ENCODE data around the gene DKKL1. TPM values are rescaled to one million over a fixed set of nuclear protein-coding genes. Genes with fewer than 3 reads are reported as not detected.

The DKKL1 gene
- total RNA-seq, 4 donors from 2014 or later: not detected

DNA sequence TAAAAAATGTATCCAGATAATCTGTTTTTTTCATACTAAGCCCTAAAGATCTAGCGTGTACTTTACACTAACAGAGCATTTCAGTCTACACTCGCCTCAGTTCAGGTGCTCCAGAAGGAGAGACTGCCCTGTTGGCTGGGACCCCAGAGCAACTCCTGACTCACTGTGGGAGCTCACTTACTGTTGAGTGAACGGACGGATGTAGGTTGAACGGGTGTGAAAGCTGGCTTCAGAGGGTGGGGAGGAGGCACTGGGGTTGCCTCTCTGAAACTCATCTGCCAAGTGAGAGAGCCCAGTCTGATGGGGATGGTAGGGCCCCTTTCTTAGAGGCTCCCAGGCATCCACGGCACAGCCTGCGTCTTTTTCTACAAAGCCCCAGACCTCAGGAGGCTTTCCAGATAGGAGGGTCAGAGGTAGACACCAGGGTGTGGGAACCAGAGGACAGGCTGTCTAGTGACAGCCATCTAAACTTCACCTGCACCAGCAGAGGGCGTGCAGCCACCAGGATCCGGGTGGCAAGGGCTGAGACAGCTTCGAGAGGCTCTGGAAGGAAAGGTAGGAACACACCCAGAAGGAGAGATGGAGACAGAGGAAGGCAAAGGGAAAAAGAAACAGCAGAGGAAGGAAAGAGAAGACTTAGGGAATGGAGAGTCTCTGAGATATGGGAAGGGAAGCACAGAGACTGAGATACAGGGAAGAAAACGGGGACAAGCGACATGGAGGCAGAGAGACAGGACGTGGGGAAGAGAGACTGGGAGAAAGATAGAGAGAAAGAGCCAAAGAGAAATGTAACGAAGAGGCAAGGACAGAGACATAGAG, 28.1 kb downstream of the DKKL1 start:
- H3K4me3 ChIP-seq: no peak overlapping the region
- H3K4me1 ChIP-seq: no peaks in the 10 kb centered on the region
- 20 to 23% methylated on average over 13 to 14 of the region's 14 CpGs for WGBS, 2 donors
- no peak overlapping the region for H3K27ac ChIP-seq
- TF ChIP-seq POLR2A (IDR thresholded peaks at IDR 0.05): no peak
- TF ChIP-seq, protein P1, sequence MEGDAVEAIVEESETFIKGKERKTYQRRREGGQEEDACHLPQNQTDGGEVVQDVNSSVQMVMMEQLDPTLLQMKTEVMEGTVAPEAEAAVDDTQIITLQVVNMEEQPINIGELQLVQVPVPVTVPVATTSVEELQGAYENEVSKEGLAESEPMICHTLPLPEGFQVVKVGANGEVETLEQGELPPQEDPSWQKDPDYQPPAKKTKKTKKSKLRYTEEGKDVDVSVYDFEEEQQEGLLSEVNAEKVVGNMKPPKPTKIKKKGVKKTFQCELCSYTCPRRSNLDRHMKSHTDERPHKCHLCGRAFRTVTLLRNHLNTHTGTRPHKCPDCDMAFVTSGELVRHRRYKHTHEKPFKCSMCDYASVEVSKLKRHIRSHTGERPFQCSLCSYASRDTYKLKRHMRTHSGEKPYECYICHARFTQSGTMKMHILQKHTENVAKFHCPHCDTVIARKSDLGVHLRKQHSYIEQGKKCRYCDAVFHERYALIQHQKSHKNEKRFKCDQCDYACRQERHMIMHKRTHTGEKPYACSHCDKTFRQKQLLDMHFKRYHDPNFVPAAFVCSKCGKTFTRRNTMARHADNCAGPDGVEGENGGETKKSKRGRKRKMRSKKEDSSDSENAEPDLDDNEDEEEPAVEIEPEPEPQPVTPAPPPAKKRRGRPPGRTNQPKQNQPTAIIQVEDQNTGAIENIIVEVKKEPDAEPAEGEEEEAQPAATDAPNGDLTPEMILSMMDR (IDR thresholded peaks at IDR 0.05): peak; percentile 63 to 91 (median 75)
- DNase-seq (ENCODE audit: low spot score in 2 of 2): peak; percentile 59 to 65
- H3K9me3 ChIP-seq: no peaks in the 10 kb centered on the region
- H3K36me3 ChIP-seq: no peaks in the 10 kb centered on the region
- H3K27me3 ChIP-seq: peaks cover 0 to 39% of the 10 kb centered on the region in 2 donors

DNA sequence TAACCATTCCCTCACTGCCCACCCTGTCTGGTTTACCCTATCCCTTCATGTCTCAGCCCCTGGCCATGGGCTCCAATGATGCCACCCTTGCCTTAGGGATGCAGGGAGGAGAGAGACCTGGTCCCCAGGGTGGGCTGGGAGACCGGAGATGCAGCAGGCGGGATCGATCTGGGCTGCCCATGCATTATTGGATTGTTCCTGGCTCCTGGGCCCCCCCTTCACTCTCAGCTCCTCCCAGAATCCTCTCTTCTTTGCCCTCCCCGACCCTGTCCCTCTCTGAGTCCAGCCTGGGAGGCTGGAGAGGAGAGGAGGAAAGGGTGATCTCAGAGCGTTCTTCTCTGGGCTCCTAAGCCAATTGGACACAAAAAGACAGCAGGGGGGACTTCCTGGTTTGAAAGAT, 30.2 kb downstream of the DKKL1 start:
- Histone ChIP-seq H3K4me1 (no peaks in the 10 kb centered on the region), H3K27ac (no peak overlapping the region), H3K36me3 (no peaks in the 10 kb centered on the region), H3K9me3 (no peaks in the 10 kb centered on the region), H3K4me3 (no peak overlapping the region), H3K27me3 (peaks cover 0 to 28% of the 10 kb centered on the region in 2 donors)
- no peak for DNase-seq (ENCODE audit: low spot score in 2 of 2)
- TF ChIP-seq POLR2A (IDR thresholded peaks at IDR 0.05) (no peak), EP300 (IDR thresholded peaks at IDR 0.05) (no peak)
- TF ChIP-seq, protein P1 (IDR thresholded peaks at IDR 0.05): no peak
- WGBS, 2 donors: 41 to 50% methylated on average over 4 to 5 of the region's 5 CpGs

DNA sequence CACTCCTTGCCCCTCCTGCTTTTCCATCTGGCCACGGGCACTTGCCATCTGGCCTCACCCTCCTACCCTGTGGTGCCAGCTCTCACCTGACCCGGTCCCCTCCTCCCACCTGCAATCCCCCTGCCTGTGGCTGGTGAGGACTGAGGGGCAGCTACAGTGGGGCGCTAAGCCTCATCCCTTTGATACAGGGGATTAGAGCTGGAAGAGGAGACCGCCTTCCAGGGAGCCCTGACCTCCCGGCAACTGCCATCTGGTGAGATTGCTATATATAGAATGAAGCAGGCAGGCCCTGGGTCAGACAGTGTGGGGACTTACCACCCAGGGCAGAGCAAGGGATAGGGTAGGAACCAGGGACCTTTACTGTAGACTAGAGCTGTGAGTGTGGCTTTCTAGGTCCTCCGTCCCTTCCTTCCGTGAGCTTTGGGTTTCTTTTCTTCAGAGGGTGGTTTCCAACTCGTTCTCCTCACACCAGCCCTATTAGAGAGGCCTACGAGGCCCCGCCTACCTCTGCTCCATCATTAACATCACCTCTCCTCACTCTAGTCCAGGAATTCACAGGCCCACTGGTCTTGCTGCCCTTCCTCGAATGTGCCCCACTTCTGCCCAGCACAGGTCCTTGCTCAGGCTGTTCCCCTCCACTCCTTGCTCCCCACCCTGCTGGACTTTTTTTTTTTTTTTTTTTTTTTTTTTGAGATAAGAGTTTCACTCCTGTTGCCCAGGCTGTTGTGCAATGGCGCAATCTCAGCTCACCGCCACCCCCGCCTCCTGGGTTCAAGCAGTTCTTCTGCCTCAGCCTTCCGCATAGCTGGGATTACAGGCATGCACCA, 32.1 kb downstream of the DKKL1 start:
- no peaks in the 10 kb centered on the region for H3K9me3 ChIP-seq
- H3K27ac ChIP-seq: no peak overlapping the region
- no peak for TF ChIP-seq POLR2A (IDR thresholded peaks at IDR 0.05)
- no peak for TF ChIP-seq EP300 (IDR thresholded peaks at IDR 0.05)
- TF ChIP-seq, protein P1 (IDR thresholded peaks at IDR 0.05): no peak
- no peak overlapping the region for H3K4me3 ChIP-seq
- DNase-seq (ENCODE audit: low spot score in 2 of 2): no peak
- WGBS, 2 donors: 71 to 86% methylated on average over 15 of the region's 15 CpGs
- peaks cover 0 to 11% of the 10 kb centered on the region in 2 donors for H3K27me3 ChIP-seq
- no peaks in the 10 kb centered on the region for H3K4me1 ChIP-seq
- no peaks in the 10 kb centered on the region for H3K36me3 ChIP-seq

DNA sequence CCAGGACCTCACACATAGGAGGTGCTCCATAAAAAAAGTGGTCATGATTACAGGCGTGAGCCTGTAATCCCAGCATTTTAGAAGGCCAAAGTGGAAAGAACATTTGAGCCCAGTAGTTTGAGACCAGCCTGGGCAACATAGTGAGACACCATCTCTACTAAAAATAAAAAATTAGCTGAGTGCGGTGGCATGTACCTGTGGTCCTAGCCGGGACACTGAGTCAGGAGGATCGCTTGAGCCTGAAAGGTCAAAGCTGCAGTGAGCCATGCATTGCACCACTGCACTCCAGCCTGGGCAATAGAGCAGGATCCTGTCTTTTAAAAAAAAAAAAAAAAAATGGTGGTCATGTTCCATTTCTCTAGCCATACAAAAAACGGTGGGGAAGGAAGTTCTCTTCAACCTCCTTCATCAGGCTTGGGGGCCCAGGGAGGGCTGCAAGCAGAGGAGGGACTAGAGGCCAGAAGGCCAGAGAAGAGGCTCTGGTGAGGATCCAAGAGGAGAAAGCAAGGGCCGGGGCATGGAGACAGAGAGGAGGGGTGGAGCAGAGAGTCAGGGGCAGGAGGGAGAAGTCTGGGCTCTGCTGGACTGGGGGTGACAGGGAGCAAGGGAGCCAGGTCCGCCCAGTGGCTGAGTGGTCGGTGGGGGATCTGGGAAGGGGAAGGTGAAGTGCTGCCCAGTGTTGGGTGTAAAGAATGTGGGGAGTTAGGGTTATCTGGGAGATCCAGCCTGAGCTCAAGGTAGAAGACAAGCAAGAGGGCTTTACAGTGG, 33.2 kb downstream of the DKKL1 start:
- no peak for DNase-seq (ENCODE audit: low spot score in 2 of 2)
- WGBS, 2 donors: 73 to 76% methylated on average over 8 of the region's 8 CpGs
- H3K27me3 ChIP-seq: peaks cover 0 to 11% of the 10 kb centered on the region in 2 donors
- no peak overlapping the region for H3K27ac ChIP-seq
- no peak overlapping the region for H3K4me3 ChIP-seq
- no peaks in the 10 kb centered on the region for H3K9me3 ChIP-seq
- no peaks in the 10 kb centered on the region for H3K36me3 ChIP-seq
- TF ChIP-seq POLR2A (IDR thresholded peaks at IDR 0.05) (no peak), EP300 (IDR thresholded peaks at IDR 0.05) (no peak)
- TF ChIP-seq, protein P1 (IDR thresholded peaks at IDR 0.05): no peak
- no peaks in the 10 kb centered on the region for H3K4me1 ChIP-seq
